Measurements from ENCODE around the gene TSPY9.
"Not testable (repeated sequence)": the region's sequence is repeated elsewhere in the genome, so short reads cannot be mapped to it uniquely, and the experiment has no call there.

The TSPY9 gene, protein sequence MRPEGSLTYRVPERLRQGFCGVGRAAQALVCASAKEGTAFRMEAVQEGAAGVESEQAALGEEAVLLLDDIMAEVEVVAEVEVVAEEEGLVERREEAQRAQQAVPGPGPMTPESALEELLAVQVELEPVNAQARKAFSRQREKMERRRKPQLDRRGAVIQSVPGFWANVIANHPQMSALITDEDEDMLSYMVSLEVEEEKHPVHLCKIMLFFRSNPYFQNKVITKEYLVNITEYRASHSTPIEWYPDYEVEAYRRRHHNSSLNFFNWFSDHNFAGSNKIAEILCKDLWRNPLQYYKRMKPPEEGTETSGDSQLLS

GRCh38 chrY:9486967-9487366 lies at the start of gene TSPY9:
Gene TSPY9 (plus strand): TSS chrY:9487267. CDS start chrY:9487313, 46 bp downstream.
- DNase-seq (ENCODE audit: low read depth) = not testable (repeated sequence)

GRCh38 chrY:9466655-9467054 lies 20.4 kb upstream of the TSPY9 start, which contains the start of gene TSPY1:
Gene TSPY1 (plus strand): TSS chrY:9466955. CDS start chrY:9467001, 46 bp downstream.
- DNase-seq (ENCODE audit: low read depth) = not testable (repeated sequence)

DNA sequence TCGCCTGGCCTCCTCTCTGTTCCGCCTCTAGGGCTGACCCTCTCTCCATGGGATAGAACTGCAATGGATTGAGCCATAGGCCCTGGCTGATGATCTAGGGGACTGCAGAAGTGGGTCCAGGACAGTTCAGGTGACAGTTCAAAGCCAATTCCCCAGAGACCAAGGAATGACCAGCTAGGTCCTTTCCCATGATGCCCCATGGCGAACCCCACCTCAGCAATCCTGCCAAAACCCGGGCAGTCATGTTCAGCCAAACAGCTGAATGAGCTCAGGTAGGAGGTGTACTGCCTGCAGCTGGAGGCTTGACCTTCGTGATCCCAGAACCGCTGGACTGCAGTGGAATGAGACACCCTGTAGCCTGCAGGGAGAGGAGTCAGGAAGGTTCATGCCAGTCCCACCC lies 17.3 kb downstream of the TSPY9 start:
- not testable (repeated sequence) for DNase-seq (ENCODE audit: low read depth)

GRCh38 chrY:9516287-9516686 lies 29.2 kb downstream of the TSPY9 start:
- DNase-seq (ENCODE audit: low read depth) = not testable (repeated sequence)

- not testable (repeated sequence) for DNase-seq (ENCODE audit: low read depth)
Observed at GRCh38 chrY:9527580-9527979, 40.5 kb downstream of the TSPY9 start, which contains the start of gene TSPY10. Gene TSPY10 (plus strand): TSS chrY:9527880. CDS start chrY:9527926, 46 bp downstream.

Data from stimulated activated CD8-positive, alpha-beta memory T cell treated with anti-CD3 and anti-CD28 coated beads, Interleukin-4, amount 100 ng/mL, for 24 hours (primary cell).